PC-3 (cell line): Measurements from ENCODE around the gene YWHAQ. TPM values are rescaled to one million over a fixed set of nuclear protein-coding genes. Genes with fewer than 3 reads are reported as not detected.

ENCODE experiments used
- ATAC-seq: fragments of 200-7000 bp; cut with Tn5 transposase; 2 replicates; pipeline ENCODE4 v1.9.1; 2020; ENCODE audit warnings: mild to moderate bottlenecking, moderate library complexity
- BruUV-seq: library from RNA; stranded (reverse); fragments of 400-500 nt; replicated peaks from 2 replicates; lab custom pipeline; 2021; lab: Mats Ljungman, UMichigan
- CTCF ChIA-PET: fragments of 300-600 bp; sonication (Branson Sonifier 250); formaldehyde crosslinking; loops from one replicate; lab custom pipeline; 2022; ENCODE audit warnings: antibody characterized with exemption; lab: Charles Lee
- POLR2A ChIA-PET: fragments of 300-600 bp; sonication (Branson Sonifier 250); formaldehyde crosslinking; loops from one replicate; lab custom pipeline; 2022; ENCODE audit warnings: antibody characterized with exemption; ENCODE audit not compliant: unreplicated experiment; lab: Charles Lee
- DNase-seq: peaks from one replicate; pipeline ENCODE4 v3.0.0-alpha.2; 2015
- H2AFZ ChIP-seq: fragments of 300-600 bp; sonication (generic); 2 replicates; pipeline ENCODE4 v1.6.0; 2016; ENCODE audit warnings: antibody characterized with exemption, low read length
- H3F3A ChIP-seq: fragments of 300-600 bp; sonication (generic); one replicate; pipeline ENCODE4 v1.6.0; 2017; ENCODE audit warnings: antibody characterized with exemption, low read length, control low read depth, mild to moderate bottlenecking; ENCODE audit not compliant: unreplicated experiment
- H3K27ac ChIP-seq: fragments of 300-600 bp; sonication (generic); 2 replicates; pipeline ENCODE4 v1.5.1; 2016; ENCODE audit warnings: mild to moderate bottlenecking, low read length
- H3K27me3 ChIP-seq: fragments of 300-600 bp; sonication (generic); 2 replicates; pipeline ENCODE4 v1.6.1; 2016; ENCODE audit warnings: low read length, mixed read lengths
- H3K36me3 ChIP-seq: fragments of 300-600 bp; sonication (generic); 2 replicates; pipeline ENCODE4 v1.6.1; 2016; ENCODE audit warnings: low read depth, mixed run types, low read length, mixed read lengths
- H3K4me1 ChIP-seq: fragments of 300-600 bp; sonication (generic); 2 replicates; pipeline ENCODE4 v1.5.1; 2016; ENCODE audit warnings: low read length; ENCODE audit not compliant: insufficient read depth
- H3K4me2 ChIP-seq: fragments of 300-600 bp; sonication (generic); 2 replicates; pipeline ENCODE4 v1.6.0; 2016; ENCODE audit warnings: low read length
- H3K4me3 ChIP-seq: fragments of 300-600 bp; sonication (generic); 2 replicates; pipeline ENCODE4 v1.5.1; 2016; ENCODE audit warnings: mild to moderate bottlenecking, low read length, mixed read lengths
- H3K79me2 ChIP-seq: fragments of 300-600 bp; sonication (generic); 2 replicates; pipeline ENCODE4 v1.6.1; 2017; ENCODE audit warnings: low read length, mixed read lengths
- H3K9ac ChIP-seq: fragments of 300-600 bp; sonication (generic); 2 replicates; pipeline ENCODE4 v1.6.0; 2016; ENCODE audit warnings: mild to moderate bottlenecking, low read length
- H3K9me2 ChIP-seq: fragments of 300-600 bp; sonication (generic); replicated peaks from 2 replicates; pipeline ENCODE4 v1.6.1; 2016; ENCODE audit warnings: mixed run types, low read length, mixed read lengths
- H3K9me3 ChIP-seq: fragments of 300-600 bp; sonication (generic); 2 replicates; pipeline ENCODE4 v1.6.1; 2016; ENCODE audit warnings: low read length, mixed read lengths
- H4K20me1 ChIP-seq: fragments of 300-600 bp; sonication (generic); 2 replicates; pipeline ENCODE4 v1.6.1; 2016; ENCODE audit warnings: low read length, mixed read lengths
- EZH2 ChIP-seq: fragments of 300-600 bp; sonication (generic); IDR thresholded peaks from one replicate; pipeline ENCODE4 v1.6.1; 2017; ENCODE audit warnings: antibody characterized with exemption, mild to moderate bottlenecking, low read length; ENCODE audit not compliant: unreplicated experiment
- EZH2phosphoT487 ChIP-seq: fragments of 300-600 bp; sonication (generic); IDR thresholded peaks from 2 replicates; pipeline ENCODE4 v1.6.1; 2018; ENCODE audit warnings: mild to moderate bottlenecking, antibody characterized with exemption, low read length, borderline replicate concordance
- intact Hi-C: fragments of 100-400 bp; cut with micrococcal nuclease; formaldehyde crosslinking; loops from 2 replicates; pipeline ENCODE4 v1.9.0; 2023
- total RNA-seq: library from RNA; depleted of rRNA; stranded (reverse); fragments of >200 nt; gene quantifications from 2 replicates; pipeline ENCODE4 v1.2.3, GENCODE V29; 2014
- TF ChIP-seq, protein P1 (sequence below): fragments of 300-600 bp; sonication (generic); conservative IDR thresholded peaks from 2 replicates; pipeline ENCODE4 v1.5.1; 2017; ENCODE audit warnings: antibody characterized with exemption, low read depth, mild to moderate bottlenecking, low read length

Gene YWHAQ
- total RNA-seq, 1 experiment from 2014 or later = 377 TPM

GRCh38 chr2:9655441-9656269, 24.9 kb upstream of the YWHAQ start:
- H2AFZ ChIP-seq = no peak overlapping the region
- H3K79me2 ChIP-seq = no peaks in the 10 kb centered on the region
- H3K4me2 ChIP-seq = peak overlapping the region; percentile 72
- no TSS peak for BruUV-seq
- TF ChIP-seq, protein P1, sequence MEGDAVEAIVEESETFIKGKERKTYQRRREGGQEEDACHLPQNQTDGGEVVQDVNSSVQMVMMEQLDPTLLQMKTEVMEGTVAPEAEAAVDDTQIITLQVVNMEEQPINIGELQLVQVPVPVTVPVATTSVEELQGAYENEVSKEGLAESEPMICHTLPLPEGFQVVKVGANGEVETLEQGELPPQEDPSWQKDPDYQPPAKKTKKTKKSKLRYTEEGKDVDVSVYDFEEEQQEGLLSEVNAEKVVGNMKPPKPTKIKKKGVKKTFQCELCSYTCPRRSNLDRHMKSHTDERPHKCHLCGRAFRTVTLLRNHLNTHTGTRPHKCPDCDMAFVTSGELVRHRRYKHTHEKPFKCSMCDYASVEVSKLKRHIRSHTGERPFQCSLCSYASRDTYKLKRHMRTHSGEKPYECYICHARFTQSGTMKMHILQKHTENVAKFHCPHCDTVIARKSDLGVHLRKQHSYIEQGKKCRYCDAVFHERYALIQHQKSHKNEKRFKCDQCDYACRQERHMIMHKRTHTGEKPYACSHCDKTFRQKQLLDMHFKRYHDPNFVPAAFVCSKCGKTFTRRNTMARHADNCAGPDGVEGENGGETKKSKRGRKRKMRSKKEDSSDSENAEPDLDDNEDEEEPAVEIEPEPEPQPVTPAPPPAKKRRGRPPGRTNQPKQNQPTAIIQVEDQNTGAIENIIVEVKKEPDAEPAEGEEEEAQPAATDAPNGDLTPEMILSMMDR = no peak
- TF ChIP-seq EZH2phosphoT487 (no peak), EZH2 (no peak)
- H3K9me3 ChIP-seq = no peaks in the 10 kb centered on the region
- peak overlapping the region; percentile 88 for H3K27ac ChIP-seq
- H3K9ac ChIP-seq = peak overlapping the region; percentile 66
- POLR2A ChIA-PET = interaction anchor here (1.0 kb wide), 1 partner anchor 25 kb away, joined by 3 read pairs; the partner anchor contains the start of gene YWHAQ
- H3K4me1 ChIP-seq = peaks cover 28% of the 10 kb centered on the region
- H3K9me2 ChIP-seq = no peaks in the 10 kb centered on the region
- no peaks in the 10 kb centered on the region for H3K27me3 ChIP-seq
- intact Hi-C loops = loop anchor here (1.0 to 2.0 kb wide), 2 partner anchors 24 to 47 kb away; no protein-coding TSS in a partner anchor
- CTCF ChIA-PET = no interaction called here
- peak overlapping the region; percentile 20; the same call in 1 of the 2 replicates for H3K4me3 ChIP-seq
- ATAC-seq (peak; percentile 63), DNase-seq (peak; percentile 84)
- H3K36me3 ChIP-seq = no peaks in the 10 kb centered on the region
- H3F3A ChIP-seq = peaks cover 6% of the 10 kb centered on the region
- H4K20me1 ChIP-seq = no peaks in the 10 kb centered on the region

GRCh38 chr2:9654452-9655100, 23.8 kb upstream of the YWHAQ start:
- TF ChIP-seq EZH2phosphoT487 = no peak
- TF ChIP-seq, protein P1 = no peak
- no peak for TF ChIP-seq EZH2
- Histone ChIP-seq H4K20me1 (no peaks in the 10 kb centered on the region), H3K36me3 (no peaks in the 10 kb centered on the region), H3K9ac (no peak overlapping the region), H3K4me1 (peaks cover 28% of the 10 kb centered on the region), H3K27me3 (no peaks in the 10 kb centered on the region), H2AFZ (no peak overlapping the region), H3F3A (peaks cover 6% of the 10 kb centered on the region), H3K79me2 (no peaks in the 10 kb centered on the region), H3K9me2 (no peaks in the 10 kb centered on the region), H3K9me3 (no peaks in the 10 kb centered on the region), H3K4me2 (peak overlapping the region; percentile 72; the same call in 1 of the 2 replicates), H3K27ac (no peak overlapping the region), H3K4me3 (no peak overlapping the region)
- intact Hi-C loops = no loop called here
- POLR2A ChIA-PET = interaction anchor here (1.0 kb wide), 1 partner anchor 24 kb away, joined by 3 read pairs; the partner anchor contains the start of gene YWHAQ
- CTCF ChIA-PET = no interaction called here
- BruUV-seq = no TSS peak
- ATAC-seq (no peak), DNase-seq (no peak)
